T-cell (primary cell): Measurements from ENCODE around the gene GARIN5B. TPM values are rescaled to one million over a fixed set of nuclear protein-coding genes. Genes with fewer than 3 reads are reported as not detected.

Experiments used
- ATAC-seq, 4 experiments: fragments of 200-7000 bp in 3 of 4; fragments of 150-1000 bp in 1 of 4; cut with Tn5 transposase; replicated peaks in 1 of 4; 1 replicate in 3 of 4; 2 replicates in 1 of 4; pipeline ENCODE4 v1.10.0; 2021; ENCODE audit warnings: moderate library complexity in 3 of 4, mild to moderate bottlenecking in 2 of 4, moderate number of reproducible peaks in 1 of 4
- CTCF ChIA-PET, 2 donors: fragments of 300-600 bp; sonication (Branson Sonifier 250); formaldehyde crosslinking; loops; one replicate each; lab custom pipeline; 2022; ENCODE audit warnings: antibody characterized with exemption in 2 of 2; lab: Charles Lee
- POLR2A ChIA-PET, 2 donors: fragments of 300-600 bp; sonication (Branson Sonifier 250); formaldehyde crosslinking; loops; one replicate each; lab custom pipeline; 2022; ENCODE audit warnings: antibody characterized with exemption in 2 of 2; lab: Charles Lee
- DNase-seq, 35 experiments: peaks; one replicate each; pipeline versions ENCODE4 v3.0.0 to v3.0.0-alpha.2; 2013 to 2023
- H3K27ac ChIP-seq: one replicate; pipeline ENCODE4 v1.5.1; 2013; ENCODE audit warnings: low read length
- H3K27me3 ChIP-seq, 2 experiments: replicated peaks in 1 of 2; 1 replicate in 1 of 2; 2 replicates in 1 of 2; pipeline versions ENCODE4 v1.6.1 to v1.7.0; 2013; ENCODE audit warnings: low read length in 1 of 2, mixed read lengths in 1 of 2; ENCODE audit not compliant: control insufficient read depth in 2 of 2, insufficient read depth in 2 of 2; ENCODE audit errors: extremely low read depth in 1 of 2
- H3K36me3 ChIP-seq, 2 donors: 1 replicate in 1 of 2; 2 replicates in 1 of 2; pipeline versions ENCODE4 v1.6.1 to v1.7.0; 2013; ENCODE audit warnings: low read length in 1 of 2; ENCODE audit not compliant: control insufficient read depth in 2 of 2, insufficient read depth in 1 of 2; ENCODE audit errors: extremely low read depth in 1 of 2
- H3K4me1 ChIP-seq, 2 experiments: 1 replicate in 1 of 2; 2 replicates in 1 of 2; pipeline versions ENCODE4 v1.6.1 to v1.7.0; 2013; ENCODE audit warnings: low read length in 2 of 2, mixed read lengths in 1 of 2; ENCODE audit not compliant: insufficient read depth in 2 of 2, control insufficient read depth in 1 of 2; ENCODE audit errors: extremely low read depth in 1 of 2
- H3K4me3 ChIP-seq, 2 donors: 1 replicate in 1 of 2; 2 replicates in 1 of 2; pipeline versions ENCODE4 v1.5.1 to v1.7.0; 2013; ENCODE audit warnings: mild to moderate bottlenecking in 2 of 2, low read length in 1 of 2, moderate library complexity in 1 of 2; ENCODE audit not compliant: control insufficient read depth in 1 of 2; ENCODE audit errors: extremely low read depth in 1 of 2
- H3K9me3 ChIP-seq: 2 replicates; pipeline ENCODE4 v1.7.0; 2013
- H3K27ac Mint-ChIP-seq, 2 donors: one replicate each; pipeline ENCODE4 v1.8.0; 2020 to 2021; ENCODE audit warnings: mild to moderate bottlenecking in 2 of 2, mixed read lengths in 2 of 2
- H3K27me3 Mint-ChIP-seq, 2 donors: one replicate each; pipeline ENCODE4 v1.8.0; 2021 to 2022; ENCODE audit warnings: mixed read lengths in 2 of 2
- H3K36me3 Mint-ChIP-seq: one replicate; pipeline ENCODE4 v1.8.0; 2021; ENCODE audit warnings: mixed read lengths
- H3K4me1 Mint-ChIP-seq, 3 donors: one replicate each; pipeline ENCODE4 v1.8.0; 2020 to 2022; ENCODE audit warnings: mixed read lengths in 3 of 3, mild to moderate bottlenecking in 1 of 3
- H3K4me3 Mint-ChIP-seq, 3 donors: one replicate each; pipeline ENCODE4 v1.8.0; 2020 to 2022; ENCODE audit warnings: mild to moderate bottlenecking in 3 of 3, mixed read lengths in 3 of 3, moderate library complexity in 3 of 3
- H3K9me3 Mint-ChIP-seq, 3 donors: one replicate each; pipeline ENCODE4 v1.8.0; 2020 to 2022; ENCODE audit warnings: mixed read lengths in 3 of 3
- WGBS: methylation state at CpG from one replicate; pipeline ENCODE4 v1.1.5; 2013; ENCODE audit warnings: missing lambda C conversion rate; ENCODE audit not compliant: insufficient coverage; 5-methylcytosine and 5-hydroxymethylcytosine counted together
- total RNA-seq, 35 experiments: library from RNA in 6 of 35; stranded (reverse) in 6 of 35; fragments of 120-200 nt in 1 of 35; gene quantifications; one replicate each; pipeline versions ENCODE4 v1.2.1 to v1.2.4 and lab custom pipeline; 2013 to 2026

GARIN5B gene
- total RNA-seq, 5 donors from 2014 or later (not counting 1 experiment from before 2014, with no cell fraction given) = not detected

- H3K27ac ChIP-seq = no peak overlapping the region
- ChIA-PET CTCF (no interaction called here), POLR2A (no interaction called here)
- Mint-ChIP-seq H3K9me3 (no peaks in the 10 kb centered on the region), H3K36me3 (no peaks in the 10 kb centered on the region), H3K27me3 (peaks cover 31 to 45% of the 10 kb centered on the region in 2 donors), H3K4me3 (peak overlapping the region in 2 of 3 donors; percentile 34 to 78), H3K27ac (no peak overlapping the region), H3K4me1 (peaks cover 19 to 33% (median 20%) of the 10 kb centered on the region in 3 donors)
- peaks cover 2 to 74% of the 10 kb centered on the region in 2 experiments for H3K27me3 ChIP-seq
- DNase-seq (no peak), ATAC-seq (no peak)
- H3K4me3 ChIP-seq = no peak overlapping the region
- 74% methylated on average over 25 of the region's 25 CpGs for WGBS
- H3K4me1 ChIP-seq = peaks cover 0 to 33% of the 10 kb centered on the region in 2 experiments
- no peaks in the 10 kb centered on the region for H3K9me3 ChIP-seq
- no peaks in the 10 kb centered on the region for H3K36me3 ChIP-seq
Measured at GRCh38 chr19:55352549-55353145, 10.4 kb downstream of the GARIN5B start.

- no peak overlapping the region for H3K27ac Mint-ChIP-seq
- no peaks in the 10 kb centered on the region for H3K36me3 Mint-ChIP-seq
- H3K27ac ChIP-seq = no peak overlapping the region
- no peaks in the 10 kb centered on the region for H3K9me3 Mint-ChIP-seq
- H3K27me3 ChIP-seq = peaks cover 2 to 69% of the 10 kb centered on the region in 2 experiments
- H3K4me1 Mint-ChIP-seq = peaks cover 19 to 33% (median 20%) of the 10 kb centered on the region in 3 donors
- no peak for DNase-seq
- ChIA-PET POLR2A (no interaction called here), CTCF (no interaction called here)
- no peak for ATAC-seq
- H3K4me1 ChIP-seq = peaks cover 0 to 33% of the 10 kb centered on the region in 2 experiments
- no peak overlapping the region for H3K4me3 ChIP-seq
- no peaks in the 10 kb centered on the region for H3K36me3 ChIP-seq
- peaks cover 26 to 39% of the 10 kb centered on the region in 2 donors for H3K27me3 Mint-ChIP-seq
- WGBS = 21% methylated on average over 4 of the region's 6 CpGs
- peak overlapping the region in 1 of 3 donors; percentile 78 for H3K4me3 Mint-ChIP-seq
- H3K9me3 ChIP-seq = no peaks in the 10 kb centered on the region
Measured at GRCh38 chr19:55352040-55352439, 11.0 kb downstream of the GARIN5B start.

GRCh38 chr19:55350620-55351315 is 12.3 kb downstream of the GARIN5B start:
- ATAC-seq (no peak), DNase-seq (no peak)
- no peaks in the 10 kb centered on the region for H3K9me3 ChIP-seq
- no peaks in the 10 kb centered on the region for H3K36me3 ChIP-seq
- H3K9me3 Mint-ChIP-seq = no peaks in the 10 kb centered on the region
- H3K27ac Mint-ChIP-seq = peak overlapping the region in 1 of 2 donors; percentile 43
- H3K27me3 Mint-ChIP-seq = peaks cover 24 to 38% of the 10 kb centered on the region in 2 donors
- H3K4me3 Mint-ChIP-seq = no peak overlapping the region
- WGBS = 65% methylated on average over 8 of the region's 11 CpGs
- ChIA-PET CTCF (no interaction called here), POLR2A (interaction anchor here in 1 of 2 donors (0.5 kb wide), 1 partner anchor 56 kb away, joined by 3 read pairs; no protein-coding TSS in a partner anchor)
- H3K27me3 ChIP-seq = peaks cover 0 to 57% of the 10 kb centered on the region in 2 experiments
- peaks cover 0 to 33% of the 10 kb centered on the region in 2 experiments for H3K4me1 ChIP-seq
- H3K4me3 ChIP-seq = no peak overlapping the region
- H3K4me1 Mint-ChIP-seq = peaks cover 19 to 33% (median 20%) of the 10 kb centered on the region in 3 donors
- H3K27ac ChIP-seq = no peak overlapping the region
- no peaks in the 10 kb centered on the region for H3K36me3 Mint-ChIP-seq

GRCh38 chr19:55348317-55349034 is 14.6 kb downstream of the GARIN5B start:
- Histone ChIP-seq H3K27ac (no peak overlapping the region), H3K4me1 (peaks cover 0 to 18% of the 10 kb centered on the region in 2 experiments), H3K27me3 (peaks cover 0 to 38% of the 10 kb centered on the region in 2 experiments), H3K36me3 (peaks cover 2 to 3% of the 10 kb centered on the region in 2 donors), H3K9me3 (no peaks in the 10 kb centered on the region), H3K4me3 (no peak overlapping the region)
- POLR2A ChIA-PET = interaction anchor here in 1 of 2 donors (1.6 kb wide), 1 partner anchor 10 kb away, joined by 5 read pairs; the partner anchor contains the start of gene KMT5C
- H3K36me3 Mint-ChIP-seq = peaks cover 11% of the 10 kb centered on the region
- no peaks in the 10 kb centered on the region for H3K9me3 Mint-ChIP-seq
- H3K27ac Mint-ChIP-seq = no peak overlapping the region
- peaks cover 16 to 24% (median 18%) of the 10 kb centered on the region in 3 donors for H3K4me1 Mint-ChIP-seq
- 95% methylated on average over 10 of the region's 22 CpGs for WGBS
- CTCF ChIA-PET = interaction anchor here in 1 of 2 donors (0.6 kb wide), 1 partner anchor 122 kb away, joined by 3 read pairs; no protein-coding TSS in a partner anchor
- DNase-seq = no peak
- peaks cover 24 to 32% of the 10 kb centered on the region in 2 donors for H3K27me3 Mint-ChIP-seq
- H3K4me3 Mint-ChIP-seq = no peak overlapping the region
- ATAC-seq = no peak

GRCh38 chr19:55347442-55348009 is 15.5 kb downstream of the GARIN5B start:
- DNase-seq (no peak), ATAC-seq (no peak)
- H3K4me3 Mint-ChIP-seq = no peak overlapping the region
- H3K36me3 ChIP-seq = peaks cover 3 to 10% of the 10 kb centered on the region in 2 donors
- no peak overlapping the region for H3K27ac ChIP-seq
- peaks cover 7 to 15% (median 8%) of the 10 kb centered on the region in 3 donors for H3K4me1 Mint-ChIP-seq
- H3K27me3 Mint-ChIP-seq = peaks cover 15 to 22% of the 10 kb centered on the region in 2 donors
- no CpG with 5 or more reads among the region's 10 CpGs for WGBS
- peaks cover 0 to 28% of the 10 kb centered on the region in 2 experiments for H3K27me3 ChIP-seq
- H3K27ac Mint-ChIP-seq = no peak overlapping the region
- no peak overlapping the region for H3K4me3 ChIP-seq
- H3K36me3 Mint-ChIP-seq = peaks cover 16% of the 10 kb centered on the region
- H3K9me3 Mint-ChIP-seq = no peaks in the 10 kb centered on the region
- ChIA-PET POLR2A (interaction anchor here in 1 of 2 donors (1.6 kb wide), 1 partner anchor 9 kb away, joined by 5 read pairs; the partner anchor contains the start of gene KMT5C), CTCF (no interaction called here)
- peaks cover 0 to 9% of the 10 kb centered on the region in 2 experiments for H3K4me1 ChIP-seq
- H3K9me3 ChIP-seq = no peaks in the 10 kb centered on the region
